HG02759 (cell line): ENCODE results near the gene ZNF653.
"Not testable (repeated sequence)": the region's sequence is repeated elsewhere in the genome, so short reads cannot be mapped to it uniquely, and the experiment has no call there.

ENCODE experiments used
- ATAC-seq: cut with Tn5 transposase; IDR thresholded peaks from one replicate; pipeline ENCODE4 v1.9.1; 2021; ENCODE audit warnings: mild to moderate bottlenecking, moderate library complexity; ENCODE audit not compliant: unreplicated experiment

Gene ZNF653

GRCh38 chr19:11458236-11458900 is 47.3 kb downstream of the ZNF653 start:
- ATAC-seq, result no peak

GRCh38 chr19:11457831-11458230 is 47.8 kb downstream of the ZNF653 start:
- ATAC-seq, result no peak

GRCh38 chr19:11457115-11457514 is 48.5 kb downstream of the ZNF653 start:
- no peak for ATAC-seq

GRCh38 chr19:11456659-11457058 is 49.0 kb downstream of the ZNF653 start:
- ATAC-seq, result no peak

GRCh38 chr19:11455233-11455554 is 50.4 kb downstream of the ZNF653 start:
- not testable (repeated sequence) for ATAC-seq

GRCh38 chr19:11453468-11454341 is 51.9 kb downstream of the ZNF653 start:
- ATAC-seq, result no peak

GRCh38 chr19:11452620-11453310 is 52.9 kb downstream of the ZNF653 start:
- no peak for ATAC-seq

GRCh38 chr19:11451871-11452619 is 53.6 kb downstream of the ZNF653 start:
- ATAC-seq, result no peak

GRCh38 chr19:11451327-11451870 is 54.2 kb downstream of the ZNF653 start:
- no peak for ATAC-seq

- ATAC-seq, result no peak
These were observed 54.9 kb downstream of the ZNF653 start for GRCh38 chr19:11450570-11451326.

GRCh38 chr19:11448923-11449554 is 56.6 kb downstream of the ZNF653 start:
- no peak for ATAC-seq

GRCh38 chr19:11448410-11448809 is 57.2 kb downstream of the ZNF653 start:
- no peak for ATAC-seq

- no peak for ATAC-seq
These were observed 58.0 kb downstream of the ZNF653 start for GRCh38 chr19:11447347-11448262.

GRCh38 chr19:11446652-11447301 is 58.9 kb downstream of the ZNF653 start:
- no peak for ATAC-seq

- no peak for ATAC-seq
These were observed 59.4 kb downstream of the ZNF653 start for GRCh38 chr19:11446271-11446651.

- no peak for ATAC-seq
These were observed 60.5 kb downstream of the ZNF653 start for GRCh38 chr19:11445141-11445540.

GRCh38 chr19:11444059-11444458 is 61.6 kb downstream of the ZNF653 start:
- ATAC-seq, result no peak

GRCh38 chr19:11437955-11438354 is 67.7 kb downstream of the ZNF653 start:
- no peak for ATAC-seq
